ENCODE measurements around the gene ARHGEF10L.

The ARHGEF10L gene

DNA sequence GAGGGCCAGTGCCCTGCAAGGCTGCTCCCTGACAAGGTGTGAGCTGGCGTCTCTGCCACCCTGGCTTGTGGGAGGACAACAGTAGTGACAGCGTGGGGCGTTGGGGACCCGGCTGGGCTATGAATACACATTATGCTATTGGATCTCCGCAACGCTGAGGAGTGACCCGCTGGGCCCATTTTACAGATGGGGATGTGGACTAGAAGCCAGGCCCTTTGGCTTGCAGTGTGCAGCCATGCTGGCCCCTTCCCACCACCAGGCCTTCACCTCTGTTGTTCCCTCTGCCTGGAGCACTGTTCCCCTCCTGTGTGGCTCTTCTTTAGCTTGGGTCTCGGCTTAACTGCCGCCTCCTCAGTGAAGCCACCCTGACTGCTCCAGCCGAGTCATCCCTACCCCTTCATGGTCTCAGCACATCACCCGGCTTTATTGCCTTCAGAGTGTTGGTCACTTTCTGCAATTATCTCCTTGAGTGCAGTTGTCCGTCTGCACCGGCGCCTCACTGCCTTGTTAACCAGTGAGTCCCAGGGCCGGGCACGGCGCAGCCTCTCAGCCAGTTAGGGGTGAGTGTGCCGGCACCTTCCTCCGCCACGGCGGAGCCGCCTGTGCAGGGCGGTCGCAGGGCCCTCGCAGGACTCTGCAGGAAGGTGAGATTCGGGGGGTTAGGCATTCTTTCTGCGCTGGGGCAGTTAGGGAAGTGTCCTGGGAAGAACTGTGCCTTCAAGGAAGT is 131.3 kb downstream of the ARHGEF10L start:
- Histone ChIP-seq H3K4me3 (no peak overlapping the region), H3K36me3 (peaks cover 37 to 81% (median 43%) of the 10 kb centered on the region in 3 donors), H3K27me3 (no peaks in the 10 kb centered on the region), H3K4me1 (peaks cover 0 to 95% (median 39%) of the 10 kb centered on the region in 4 donors), H3K27ac (peak overlapping the region; percentile 45 to 62), H3K9me3 (no peaks in the 10 kb centered on the region)
- intact Hi-C loops (cut with DNase I; ENCODE audit: low total_unique reads), result loop anchor here (2.0 to 5.0 kb wide), 2 partner anchors 58 to 173 kb away; no protein-coding TSS in a partner anchor
- no peak for TF ChIP-seq CTCF (IDR thresholded peaks at IDR 0.05)
- DNase-seq, result no peak

DNA sequence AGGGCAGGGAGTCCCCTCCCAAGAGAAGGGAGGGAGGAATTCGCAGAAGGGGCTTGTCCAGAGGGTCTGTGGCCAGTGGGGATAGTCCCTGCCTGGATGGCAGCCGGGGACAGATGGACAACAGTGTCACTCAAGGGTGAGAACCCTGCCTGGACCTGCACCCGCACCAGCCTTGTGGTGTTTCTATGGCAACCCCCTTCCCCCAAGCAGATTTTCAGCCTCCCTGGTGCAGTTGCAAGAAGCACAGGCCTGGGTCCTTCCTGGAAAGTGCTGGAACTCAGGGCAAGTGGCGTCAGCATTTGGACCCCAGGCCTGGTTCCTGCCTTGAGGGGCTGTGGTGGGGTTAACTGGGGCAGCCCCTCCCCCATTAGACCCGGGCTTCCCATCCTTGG is 131.8 kb downstream of the ARHGEF10L start:
- peaks cover 32 to 81% (median 40%) of the 10 kb centered on the region in 3 donors for H3K36me3 ChIP-seq
- intact Hi-C loops (cut with DNase I; ENCODE audit: low total_unique reads), result loop anchor here (2.0 to 5.0 kb wide), 2 partner anchors 59 to 174 kb away; no protein-coding TSS in a partner anchor
- peaks cover 0 to 98% (median 41%) of the 10 kb centered on the region in 4 donors for H3K4me1 ChIP-seq
- no peaks in the 10 kb centered on the region for H3K27me3 ChIP-seq
- no peak for TF ChIP-seq CTCF (IDR thresholded peaks at IDR 0.05)
- H3K9me3 ChIP-seq, result no peaks in the 10 kb centered on the region
- DNase-seq, result no peak
- H3K27ac ChIP-seq, result peak overlapping the region; percentile 45 to 62
- no peak overlapping the region for H3K4me3 ChIP-seq

GRCh38 chr1:17671741-17672140 is 132.2 kb downstream of the ARHGEF10L start:
- H3K36me3 ChIP-seq, result peaks cover 28 to 81% (median 40%) of the 10 kb centered on the region in 3 donors
- H3K9me3 ChIP-seq, result no peaks in the 10 kb centered on the region
- peaks cover 0 to 98% (median 42%) of the 10 kb centered on the region in 4 donors for H3K4me1 ChIP-seq
- no peak for DNase-seq
- intact Hi-C loops (cut with DNase I; ENCODE audit: low total_unique reads), result loop anchor here (2.0 to 5.0 kb wide), 2 partner anchors 59 to 174 kb away; no protein-coding TSS in a partner anchor
- no peaks in the 10 kb centered on the region for H3K27me3 ChIP-seq
- H3K27ac ChIP-seq, result peak overlapping the region; percentile 45 to 62
- peak in 1 of 2 experiments; percentile 22 for TF ChIP-seq CTCF (IDR thresholded peaks at IDR 0.05)
- H3K4me3 ChIP-seq, result no peak overlapping the region

DNA sequence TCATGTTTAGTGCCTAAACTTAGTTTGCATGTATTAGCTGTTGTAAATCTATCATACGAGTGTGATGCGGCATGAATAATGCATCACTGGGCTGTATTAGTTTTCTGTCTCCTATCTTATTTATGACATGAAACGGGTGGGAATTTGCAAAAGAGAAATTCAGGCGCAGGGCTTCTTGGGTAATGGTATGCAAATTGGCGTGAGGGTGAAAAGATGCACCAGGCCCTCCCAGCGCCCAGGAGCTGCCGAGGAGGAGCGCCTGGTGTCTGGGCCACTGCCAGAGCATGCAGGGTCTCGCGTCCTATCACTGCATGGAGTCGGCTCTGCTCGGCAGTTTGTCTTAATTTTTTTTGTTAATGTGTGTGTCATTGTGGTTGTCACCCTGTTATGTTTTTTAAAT is 132.7 kb downstream of the ARHGEF10L start:
- intact Hi-C loops (cut with DNase I; ENCODE audit: low total_unique reads), result loop anchor here (5.0 kb wide), 1 partner anchor 175 kb away; no protein-coding TSS in a partner anchor
- H3K4me3 ChIP-seq, result no peak overlapping the region
- no peaks in the 10 kb centered on the region for H3K9me3 ChIP-seq
- H3K27ac ChIP-seq, result peak overlapping the region; percentile 29 to 62
- no peaks in the 10 kb centered on the region for H3K27me3 ChIP-seq
- H3K36me3 ChIP-seq, result peaks cover 23 to 81% (median 38%) of the 10 kb centered on the region in 3 donors
- DNase-seq, result no peak
- peaks cover 0 to 95% (median 42%) of the 10 kb centered on the region in 4 donors for H3K4me1 ChIP-seq
- TF ChIP-seq CTCF (IDR thresholded peaks at IDR 0.05), result no peak

DNA sequence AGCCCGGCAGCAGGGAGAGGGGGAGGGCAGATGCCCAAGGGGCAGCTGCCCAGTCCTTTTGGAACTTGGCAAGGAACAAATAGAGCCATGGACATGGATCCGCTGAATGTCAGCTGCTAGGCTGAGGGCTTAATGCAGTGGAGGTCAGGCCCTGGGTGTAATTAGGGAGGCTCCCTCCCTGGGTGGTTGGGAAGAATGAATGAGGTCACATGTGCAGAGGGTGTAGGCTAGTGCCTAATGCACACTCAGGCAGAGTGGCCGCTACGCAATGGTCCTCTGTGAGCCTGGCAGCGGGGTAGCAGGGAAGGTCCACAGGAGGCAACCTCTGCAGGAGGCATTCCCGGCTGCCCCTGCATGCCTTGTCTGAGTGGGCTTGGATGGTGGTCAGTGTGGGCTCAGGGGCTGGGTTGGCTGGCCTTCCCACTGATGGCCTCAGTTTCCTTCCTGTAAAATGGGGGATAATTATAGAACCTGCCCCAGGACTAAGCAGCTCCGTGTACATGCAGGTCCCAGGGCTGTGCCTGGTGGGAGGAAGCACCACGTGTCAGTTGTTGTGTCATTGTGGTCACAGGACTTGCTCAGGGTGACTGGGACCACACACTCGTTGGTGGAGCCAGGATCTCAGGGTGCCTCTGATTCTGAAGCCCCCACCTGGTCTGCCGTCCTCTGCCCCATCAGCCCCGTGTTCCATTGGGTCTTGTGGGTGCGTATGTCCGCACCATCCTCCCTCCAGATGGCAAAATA is 134.0 kb downstream of the ARHGEF10L start:
- Histone ChIP-seq H3K4me3 (no peak overlapping the region), H3K9me3 (no peaks in the 10 kb centered on the region), H3K36me3 (peaks cover 15 to 81% (median 33%) of the 10 kb centered on the region in 3 donors), H3K4me1 (peaks cover 0 to 82% (median 41%) of the 10 kb centered on the region in 4 donors), H3K27ac (peak overlapping the region; percentile 29 to 62), H3K27me3 (no peaks in the 10 kb centered on the region)
- no peak for DNase-seq
- intact Hi-C loops (cut with DNase I; ENCODE audit: low total_unique reads), result loop anchor here (5.0 kb wide), 1 partner anchor 176 kb away; no protein-coding TSS in a partner anchor
- no peak for TF ChIP-seq CTCF (IDR thresholded peaks at IDR 0.05)
